Stimulated activated naive CD8-positive, alpha-beta T cell treated with anti-CD3 and anti-CD28 coated beads, Interleukin-15, amount 100 ng/mL, for 72 hours (primary cell): ENCODE results near the gene SRSF3.

Source experiments
- ATAC-seq: fragments of 150-1000 bp; cut with Tn5 transposase; 2 replicates; pipeline ENCODE4 v1.10.0; 2021; ENCODE audit warnings: mild to moderate bottlenecking, moderate library complexity
- DNase-seq, 2 donors: peaks; one replicate each; pipeline ENCODE4 v3.0.0; 2021 to 2022
- H3K27ac Mint-ChIP-seq, 2 donors: one replicate each; pipeline ENCODE4 v1.8.0; 2022; ENCODE audit warnings: mild to moderate bottlenecking in 2 of 2, mixed read lengths in 2 of 2, moderate library complexity in 2 of 2
- H3K27me3 Mint-ChIP-seq: one replicate; pipeline ENCODE4 v1.8.0; 2022; ENCODE audit warnings: mixed read lengths
- H3K4me1 Mint-ChIP-seq: one replicate; pipeline ENCODE4 v1.8.0; 2022; ENCODE audit warnings: mild to moderate bottlenecking, mixed read lengths
- H3K4me3 Mint-ChIP-seq, 2 donors: one replicate each; pipeline ENCODE4 v1.8.0; 2022; ENCODE audit warnings: mild to moderate bottlenecking in 2 of 2, mixed read lengths in 2 of 2, moderate library complexity in 1 of 2
- H3K9me3 Mint-ChIP-seq, 2 donors: one replicate each; pipeline ENCODE4 v1.8.0; 2022; ENCODE audit warnings: mixed read lengths in 2 of 2

The SRSF3 gene

DNA sequence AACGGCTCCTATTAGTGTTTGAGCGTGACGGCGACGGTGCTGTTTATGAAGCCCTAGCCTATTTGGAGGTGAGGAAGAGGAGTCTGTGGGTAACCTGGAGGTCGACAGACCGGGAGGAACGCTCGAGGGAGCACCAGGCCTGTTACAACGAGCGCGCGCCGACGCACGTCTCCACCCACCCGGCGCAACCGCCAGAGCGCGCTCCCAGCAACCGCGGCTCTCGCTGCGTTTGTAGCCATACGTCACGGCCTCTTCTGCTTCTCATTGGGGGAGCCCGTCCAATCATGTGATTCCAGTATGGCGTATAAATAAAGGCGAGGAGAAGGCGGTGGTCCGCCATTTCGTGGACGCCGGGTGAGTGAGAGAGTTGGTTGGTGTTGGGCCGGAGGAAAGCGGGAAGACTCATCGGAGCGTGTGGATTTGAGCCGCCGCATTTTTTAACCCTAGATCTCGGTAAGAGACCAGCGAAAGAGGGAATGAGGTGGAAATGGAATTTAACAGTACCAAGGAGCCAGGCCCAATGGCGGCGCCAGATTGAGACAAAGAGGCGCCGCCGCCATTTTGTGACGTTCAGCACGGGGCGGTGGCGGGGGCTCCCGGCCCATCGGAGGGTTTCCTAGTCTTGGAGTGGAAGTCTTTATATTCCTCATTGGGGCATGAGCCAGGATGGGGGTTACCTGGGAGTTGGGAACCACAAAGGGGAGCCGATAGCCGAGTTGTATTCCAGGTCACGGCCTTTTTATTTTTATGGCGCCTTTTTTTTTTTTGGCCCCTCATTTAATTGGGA is at the start of gene SRSF3:
Gene SRSF3, plus strand, starts transcription at position 334 of the 787 bp plus-strand sequence. CDS start 2,401 bp downstream, outside the sequence.
- H3K9me3 Mint-ChIP-seq, result no peaks in the 10 kb centered on the region
- H3K4me3 Mint-ChIP-seq, result peak within 1 kb of the TSS; percentile 88 to 96
- peaks cover 44% of the 10 kb centered on the region for H3K4me1 Mint-ChIP-seq
- ATAC-seq (peak; percentile 97), DNase-seq (peak; percentile 95 to 98)
- no peaks in the 10 kb centered on the region for H3K27me3 Mint-ChIP-seq
- peak within 1 kb of the TSS; percentile 100 for H3K27ac Mint-ChIP-seq

DNA sequence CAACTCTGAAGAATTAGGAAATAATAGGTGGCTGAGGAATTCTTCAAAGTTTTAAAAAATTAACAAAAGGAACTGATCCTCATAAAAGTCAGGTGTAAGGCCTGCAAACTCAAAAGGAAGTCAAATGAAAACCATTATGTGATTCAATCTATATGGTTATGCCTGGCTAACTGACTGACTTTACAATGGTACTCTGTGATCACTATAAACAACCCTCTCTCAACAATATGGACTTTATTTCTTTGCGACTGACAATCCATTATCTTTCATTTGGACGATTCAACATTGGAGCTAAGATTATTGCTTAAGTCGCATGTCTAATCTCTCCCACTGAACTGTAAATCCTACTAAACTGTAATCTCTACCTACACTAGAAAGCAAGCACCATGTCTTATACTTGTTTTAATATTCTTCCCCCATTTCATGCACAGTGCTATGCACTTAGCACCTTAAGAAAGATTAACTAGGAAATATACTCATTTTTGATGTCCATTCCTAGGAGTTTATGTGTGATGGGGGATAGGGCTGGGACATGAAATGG is 48.3 kb upstream of the SRSF3 start:
- Mint-ChIP-seq H3K4me1 (peaks cover 54% of the 10 kb centered on the region), H3K27ac (peak overlapping the region; percentile 95 to 98), H3K9me3 (no peaks in the 10 kb centered on the region), H3K4me3 (peak overlapping the region; percentile 98), H3K27me3 (no peaks in the 10 kb centered on the region)
- DNase-seq, result no peak
- peak; percentile 1 for ATAC-seq

DNA sequence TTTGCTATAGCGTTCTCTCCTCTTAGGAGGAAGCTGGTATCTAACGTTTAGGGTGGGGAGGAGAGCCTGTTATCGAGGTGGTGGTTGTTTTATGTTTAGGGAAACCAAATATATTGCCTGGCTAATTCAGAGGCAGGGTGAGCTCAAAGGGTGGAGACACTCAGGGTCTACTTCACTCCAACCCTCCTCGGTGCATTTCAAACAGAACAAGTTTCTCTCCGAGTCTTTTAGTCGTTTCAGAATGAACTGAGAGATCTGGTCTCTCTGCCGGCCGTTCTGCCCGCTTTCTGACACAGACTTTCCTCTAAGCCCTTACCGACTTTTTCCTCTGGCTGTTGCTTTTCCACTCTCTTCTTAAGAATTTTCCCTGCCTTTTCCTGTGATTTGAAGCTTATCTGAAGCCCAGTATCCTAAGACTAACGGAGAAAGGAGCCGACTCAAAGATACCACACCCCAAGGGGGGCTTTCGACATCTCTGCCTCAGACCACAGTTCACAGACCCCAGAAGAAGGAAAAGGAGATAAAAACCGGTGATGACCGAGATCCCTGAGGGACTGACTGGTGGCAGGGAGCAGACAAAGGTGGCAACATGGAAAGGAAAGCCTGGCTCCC is 47.7 kb upstream of the SRSF3 start:
- H3K4me1 Mint-ChIP-seq, result peaks cover 48% of the 10 kb centered on the region
- H3K4me3 Mint-ChIP-seq, result peak overlapping the region; percentile 98

DNA sequence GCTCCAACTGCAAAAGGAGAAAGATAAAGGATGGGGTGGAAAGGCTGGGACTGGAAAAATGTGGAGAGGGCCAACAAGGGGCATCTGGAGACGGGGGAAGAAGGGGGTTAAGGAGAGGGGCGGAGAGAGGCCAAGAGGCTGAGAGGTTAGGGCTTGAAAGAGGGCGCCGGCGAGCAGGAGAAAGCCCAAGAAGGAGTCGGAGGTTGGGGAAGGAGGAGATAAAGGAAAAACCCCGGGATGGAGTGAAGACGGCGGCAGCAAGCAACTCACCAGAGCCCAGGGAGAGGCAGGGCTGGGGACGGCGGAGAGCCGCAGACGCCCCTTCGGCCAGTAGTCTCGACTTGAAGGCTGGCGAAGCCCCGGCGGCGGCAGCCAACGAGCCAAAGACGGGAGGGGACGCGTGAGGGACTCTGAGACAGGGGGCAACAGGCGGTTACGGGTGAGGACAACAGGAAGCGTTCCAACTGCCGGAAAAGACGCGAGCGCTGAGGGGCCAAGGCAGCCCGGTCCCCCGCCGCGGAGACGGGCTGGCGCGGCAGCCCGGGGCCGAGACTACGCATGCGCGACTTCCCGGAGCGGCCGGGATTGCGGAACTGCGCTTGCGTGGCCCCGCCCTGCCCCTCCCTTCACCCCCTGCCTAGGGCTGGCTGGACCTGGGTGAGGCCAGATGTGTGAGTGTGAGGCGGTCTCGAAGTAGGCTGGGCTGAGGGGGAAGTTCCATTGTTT is 47.1 kb upstream of the SRSF3 start, which contains the start of gene STK38:
Gene STK38, minus strand, starts transcription at position 560 of the 726 bp plus-strand sequence. CDS start 7,277 bp downstream, outside the sequence.
- H3K4me1 Mint-ChIP-seq, result peaks cover 42% of the 10 kb centered on the region
- peak within 1 kb of the TSS; percentile 95 to 98 for H3K27ac Mint-ChIP-seq
- H3K9me3 Mint-ChIP-seq, result no peaks in the 10 kb centered on the region
- DNase-seq (peak; percentile 89 to 91), ATAC-seq (peak; percentile 92)
- H3K27me3 Mint-ChIP-seq, result no peaks in the 10 kb centered on the region
- peak within 1 kb of the TSS; percentile 98 for H3K4me3 Mint-ChIP-seq

More for the DNA sequence above, 47.7 kb upstream of the SRSF3 start:
- Mint-ChIP-seq H3K9me3 (no peaks in the 10 kb centered on the region), H3K27ac (peak overlapping the region; percentile 95 to 98), H3K27me3 (no peaks in the 10 kb centered on the region)
- ATAC-seq (peak; percentile 29), DNase-seq (peak; percentile 23 to 34)

DNA sequence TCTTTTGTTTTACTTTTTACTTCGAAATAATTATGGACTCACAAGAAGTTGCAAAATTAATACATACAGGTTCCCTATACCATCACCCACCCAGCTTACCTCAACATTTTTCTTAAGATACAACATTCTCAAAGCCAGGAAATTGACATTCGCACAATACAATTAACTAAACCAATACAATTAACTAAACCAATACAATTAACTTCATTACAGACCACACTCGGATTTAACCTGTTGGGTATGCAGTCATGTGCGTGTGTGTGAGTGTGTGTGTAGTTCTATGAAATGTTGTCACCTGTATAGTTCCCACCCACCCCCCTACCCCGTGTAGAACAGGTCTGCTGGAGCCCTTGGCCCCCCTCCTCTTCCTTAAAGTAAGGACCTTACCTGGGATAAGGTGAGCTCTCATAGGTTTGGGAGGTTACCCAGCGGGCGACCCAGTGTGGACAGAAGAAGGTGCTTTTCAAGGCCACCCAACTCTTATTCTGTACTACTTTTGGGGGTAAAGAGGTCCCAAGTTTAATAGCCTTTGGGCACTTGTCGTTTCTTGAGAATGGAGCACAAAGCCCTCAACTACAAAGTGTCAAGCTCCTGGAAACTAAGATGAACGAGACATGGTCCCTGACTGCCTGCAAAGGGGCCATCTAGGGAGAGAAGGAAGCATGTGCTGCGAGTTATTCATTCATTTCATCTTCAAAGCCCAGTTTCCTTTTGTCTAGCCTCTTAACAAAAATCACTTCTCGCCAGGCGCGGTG is 46.3 kb upstream of the SRSF3 start:
- peak overlapping the region in 1 of 2 donors; percentile 79 for H3K27ac Mint-ChIP-seq
- peaks cover 37% of the 10 kb centered on the region for H3K4me1 Mint-ChIP-seq

DNA sequence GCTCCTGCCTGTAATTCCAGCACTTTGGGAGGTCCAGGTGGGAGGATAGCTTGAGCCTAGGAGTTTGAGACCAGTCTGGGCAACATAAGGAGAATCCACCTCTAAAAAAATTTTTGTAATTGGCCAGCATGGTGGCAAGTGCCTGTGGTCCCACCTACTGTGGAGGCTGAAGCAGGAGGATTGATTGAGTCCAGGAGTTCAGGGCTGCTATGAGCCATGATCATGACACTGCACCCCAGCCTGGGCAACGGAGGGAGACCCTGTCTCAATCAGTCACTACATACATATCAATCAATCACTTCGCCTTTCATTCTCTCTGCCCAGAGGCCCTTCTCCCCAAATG is 45.8 kb upstream of the SRSF3 start:
- DNase-seq (no peak), ATAC-seq (no peak)
- no peak overlapping the region for H3K27ac Mint-ChIP-seq
- peaks cover 33% of the 10 kb centered on the region for H3K4me1 Mint-ChIP-seq
- peak overlapping the region; percentile 98 for H3K4me3 Mint-ChIP-seq
- H3K27me3 Mint-ChIP-seq, result no peaks in the 10 kb centered on the region
- no peaks in the 10 kb centered on the region for H3K9me3 Mint-ChIP-seq

More for the DNA sequence above, 46.3 kb upstream of the SRSF3 start:
- Mint-ChIP-seq H3K4me3 (peak overlapping the region; percentile 98), H3K9me3 (no peaks in the 10 kb centered on the region), H3K27me3 (no peaks in the 10 kb centered on the region)
- ATAC-seq, result peak; percentile 11
- DNase-seq, result peak in 1 of 2 donors; percentile 7

DNA sequence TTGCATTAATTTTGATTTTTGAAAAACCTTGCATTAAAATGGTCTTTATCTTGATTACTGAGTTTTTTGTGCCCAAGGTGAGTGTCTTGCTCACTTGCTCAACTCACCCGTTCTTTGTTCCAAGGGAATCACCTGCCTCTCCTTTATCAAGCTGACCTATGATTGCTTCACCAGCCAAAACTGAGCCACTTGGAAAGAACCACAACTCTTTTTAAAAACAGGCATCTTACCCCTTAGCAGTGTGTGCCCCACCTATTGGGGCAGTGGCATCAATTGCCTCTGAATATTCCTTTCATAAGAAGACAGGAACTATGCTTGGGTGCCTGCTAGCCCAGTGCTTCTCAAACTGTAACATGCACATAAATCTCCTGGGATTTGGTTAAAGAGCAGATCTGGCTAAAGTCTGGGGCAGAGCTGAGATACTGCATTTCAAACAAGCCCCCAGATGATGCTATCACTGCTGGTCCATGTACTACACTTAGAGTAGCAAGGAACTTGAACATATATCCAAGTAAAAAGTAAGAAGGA is 43.6 kb upstream of the SRSF3 start:
- no peak overlapping the region for H3K27ac Mint-ChIP-seq
- ATAC-seq, result no peak

DNA sequence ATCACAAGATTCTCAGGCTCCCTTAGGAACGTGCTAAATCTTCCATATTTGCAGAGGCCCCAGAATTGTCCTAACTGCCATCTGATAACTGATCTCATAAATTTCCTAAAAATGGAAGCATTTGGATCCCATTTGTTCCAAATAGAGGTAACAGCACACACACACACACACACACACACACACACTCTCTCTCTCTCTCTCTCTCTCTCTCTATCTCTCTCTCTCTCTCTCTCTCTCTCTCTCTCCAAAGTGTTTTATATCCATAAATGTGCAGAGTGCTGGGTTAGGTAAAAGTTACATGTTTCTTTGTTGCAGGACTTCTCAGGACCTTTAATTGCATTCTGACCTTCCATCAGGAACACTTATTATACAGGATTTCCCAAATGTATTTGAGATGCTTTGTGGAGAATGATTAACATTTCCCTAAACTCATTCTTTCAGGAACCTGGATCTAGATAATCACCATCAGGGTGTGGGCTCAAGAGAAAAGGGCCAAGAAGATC is 38.4 kb upstream of the SRSF3 start:
- Mint-ChIP-seq H3K4me1 (peaks cover 6% of the 10 kb centered on the region), H3K27ac (no peak overlapping the region), H3K27me3 (no peaks in the 10 kb centered on the region), H3K9me3 (no peaks in the 10 kb centered on the region), H3K4me3 (no peak overlapping the region)
- no peak for DNase-seq
- no peak for ATAC-seq

More for the DNA sequence above, 43.6 kb upstream of the SRSF3 start:
- Mint-ChIP-seq H3K27me3 (no peaks in the 10 kb centered on the region), H3K4me1 (peaks cover 22% of the 10 kb centered on the region), H3K9me3 (no peaks in the 10 kb centered on the region), H3K4me3 (no peak overlapping the region)
- no peak for DNase-seq

DNA sequence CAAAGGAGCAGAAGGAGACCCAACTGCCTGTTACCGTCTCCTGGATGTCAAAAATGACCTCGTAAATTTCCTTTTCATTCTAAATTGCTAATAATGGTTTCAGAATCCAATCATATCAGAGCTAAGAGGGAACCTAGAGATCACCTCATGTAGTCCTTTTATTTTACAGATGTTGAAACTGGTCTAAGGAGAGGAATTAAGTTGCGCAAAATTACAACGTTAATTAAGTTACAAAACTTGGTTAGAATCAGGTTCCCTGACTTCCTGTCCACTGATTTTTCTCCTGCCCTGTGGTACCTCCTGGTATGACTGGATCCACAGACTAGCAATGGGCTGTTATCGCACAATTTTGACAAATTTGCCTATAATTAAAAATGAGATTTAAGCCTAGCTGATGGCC is 37.9 kb upstream of the SRSF3 start:
- H3K4me3 Mint-ChIP-seq, result no peak overlapping the region
- no peak for DNase-seq

DNA sequence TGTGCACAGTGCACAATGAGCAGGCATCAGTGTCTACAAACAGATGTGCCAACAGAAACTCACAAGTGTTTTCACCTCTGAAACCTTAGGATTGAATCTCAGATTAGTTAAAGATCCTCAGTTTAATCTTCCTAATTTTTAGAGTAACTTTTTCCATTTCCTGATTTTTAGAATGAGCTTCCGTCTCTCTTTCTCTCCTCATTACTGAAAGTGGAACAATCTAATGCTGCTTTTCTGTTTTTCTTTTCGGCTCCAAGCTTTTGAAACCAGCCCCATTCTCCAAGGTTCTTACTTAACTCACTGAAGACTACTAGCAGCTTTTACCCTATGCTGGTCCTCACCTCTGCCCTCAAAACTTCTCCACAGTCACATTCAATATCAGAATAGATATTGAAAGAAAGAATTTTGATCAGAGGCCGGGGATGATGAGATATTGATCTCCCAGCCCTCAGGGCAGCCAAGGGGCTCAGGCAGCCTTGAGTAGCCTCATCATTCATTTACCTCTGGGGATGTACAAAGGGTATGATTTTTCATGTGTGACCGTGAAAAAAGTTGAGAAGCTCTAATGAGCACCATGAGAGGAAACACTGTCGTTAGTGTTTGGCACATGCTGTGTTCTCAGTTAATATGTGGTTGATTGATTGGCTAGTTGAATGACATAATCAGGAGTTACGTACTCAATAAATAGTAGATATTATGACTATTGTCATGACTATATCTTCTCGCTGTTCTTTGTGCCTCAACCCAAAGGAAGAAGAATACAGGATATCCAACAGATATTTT is 35.0 kb upstream of the SRSF3 start:
- Mint-ChIP-seq H3K27ac (no peak overlapping the region), H3K9me3 (no peaks in the 10 kb centered on the region), H3K27me3 (no peaks in the 10 kb centered on the region), H3K4me1 (peaks cover 6% of the 10 kb centered on the region), H3K4me3 (no peak overlapping the region)
- DNase-seq (no peak), ATAC-seq (no peak)

More for the DNA sequence above, 37.9 kb upstream of the SRSF3 start:
- ATAC-seq, result no peak
- H3K9me3 Mint-ChIP-seq, result no peaks in the 10 kb centered on the region
- no peak overlapping the region for H3K27ac Mint-ChIP-seq
- no peaks in the 10 kb centered on the region for H3K27me3 Mint-ChIP-seq
- peaks cover 6% of the 10 kb centered on the region for H3K4me1 Mint-ChIP-seq

DNA sequence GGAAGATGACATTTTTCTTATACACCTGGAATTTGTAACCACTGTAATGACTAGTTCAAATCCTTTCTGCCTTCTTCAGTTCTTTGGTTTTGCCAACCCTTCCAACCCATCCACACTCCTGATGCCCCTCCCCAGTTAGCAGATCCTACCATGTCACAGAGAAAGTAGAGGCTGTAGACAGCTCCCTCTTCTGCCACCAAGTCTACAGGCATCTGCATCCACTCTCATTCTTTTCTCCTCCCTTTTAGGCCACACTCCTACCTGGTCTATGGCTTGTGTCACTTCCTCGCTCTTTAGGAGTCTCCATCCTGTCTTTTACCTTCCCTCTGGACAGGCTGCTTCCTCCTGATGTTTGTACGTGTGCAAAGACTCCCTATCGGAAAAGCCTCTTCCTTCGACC is 33.3 kb upstream of the SRSF3 start:
- no peak overlapping the region for H3K27ac Mint-ChIP-seq
- no peaks in the 10 kb centered on the region for H3K27me3 Mint-ChIP-seq
- no peak for DNase-seq
- no peaks in the 10 kb centered on the region for H3K9me3 Mint-ChIP-seq
- ATAC-seq, result no peak
- no peak overlapping the region for H3K4me3 Mint-ChIP-seq
- peaks cover 6% of the 10 kb centered on the region for H3K4me1 Mint-ChIP-seq

DNA sequence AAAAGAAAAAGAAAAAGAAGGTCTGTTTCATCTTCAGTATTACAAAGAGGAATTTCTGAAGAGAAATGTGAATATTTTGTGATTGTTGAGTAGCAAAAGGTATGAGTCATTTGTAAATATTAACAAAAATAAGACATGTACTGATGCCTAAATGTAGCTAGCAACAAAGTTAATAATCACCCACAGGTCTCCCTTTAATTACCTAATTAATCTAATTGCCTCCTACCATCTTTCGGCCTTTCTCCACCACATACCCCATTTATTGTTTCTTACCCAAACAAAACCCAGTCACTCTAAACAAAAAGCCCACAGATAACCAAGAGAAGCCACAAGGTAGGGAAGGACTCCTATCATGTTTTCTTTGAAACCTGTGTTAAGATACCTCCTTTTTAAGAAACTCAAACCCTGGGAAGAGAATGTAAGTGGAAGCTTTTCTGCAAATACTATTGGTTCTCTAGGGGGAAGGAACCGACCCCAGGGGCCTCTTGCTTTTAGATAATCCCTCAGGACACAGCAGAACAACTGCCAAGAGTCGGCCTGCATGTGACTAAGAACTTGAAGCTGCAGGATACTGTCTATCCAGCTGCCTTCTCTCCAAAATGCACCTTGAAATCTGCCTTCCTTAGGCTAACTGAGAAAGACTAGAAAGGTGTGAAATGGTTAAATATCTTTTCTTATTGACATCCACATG is 30.8 kb upstream of the SRSF3 start:
- no peaks in the 10 kb centered on the region for H3K9me3 Mint-ChIP-seq
- H3K27ac Mint-ChIP-seq, result no peak overlapping the region
- no peak overlapping the region for H3K4me3 Mint-ChIP-seq
- ATAC-seq, result no peak
- no peaks in the 10 kb centered on the region for H3K27me3 Mint-ChIP-seq
- DNase-seq, result no peak
- peaks cover 6% of the 10 kb centered on the region for H3K4me1 Mint-ChIP-seq

DNA sequence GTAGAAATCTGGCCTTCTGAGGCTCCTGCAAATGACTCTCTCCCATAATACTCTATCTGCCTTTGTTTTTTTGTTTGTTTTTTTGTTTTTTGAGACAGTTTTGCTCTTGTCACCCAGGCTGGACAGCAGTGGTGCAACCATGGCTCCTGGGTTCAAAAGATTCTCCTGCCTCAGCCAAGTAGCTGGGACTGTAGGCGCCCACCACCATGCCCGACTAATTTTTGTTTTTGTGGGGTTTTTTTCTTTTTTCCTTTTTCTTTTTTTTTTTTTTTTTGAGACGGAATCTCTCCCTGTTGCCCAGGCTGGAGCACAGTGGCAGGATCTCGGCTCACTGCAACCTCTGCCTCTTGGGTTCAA is 30.3 kb upstream of the SRSF3 start:
- ATAC-seq (no peak), DNase-seq (no peak)
- Mint-ChIP-seq H3K9me3 (no peaks in the 10 kb centered on the region), H3K4me1 (peaks cover 5% of the 10 kb centered on the region), H3K4me3 (no peak overlapping the region), H3K27ac (no peak overlapping the region), H3K27me3 (no peaks in the 10 kb centered on the region)
